HTERT RPE-1 (cell line): ENCODE data around the gene LHPP.

ENCODE experiments used
- in situ Hi-C: fragments of 300-500 bp; cut with MboI; formaldehyde crosslinking; loops from 4 replicates; pipeline ENCODE4 v1.14.3; 2020; ENCODE audit warnings: low sequenced_read_pairs

LHPP gene

DNA sequence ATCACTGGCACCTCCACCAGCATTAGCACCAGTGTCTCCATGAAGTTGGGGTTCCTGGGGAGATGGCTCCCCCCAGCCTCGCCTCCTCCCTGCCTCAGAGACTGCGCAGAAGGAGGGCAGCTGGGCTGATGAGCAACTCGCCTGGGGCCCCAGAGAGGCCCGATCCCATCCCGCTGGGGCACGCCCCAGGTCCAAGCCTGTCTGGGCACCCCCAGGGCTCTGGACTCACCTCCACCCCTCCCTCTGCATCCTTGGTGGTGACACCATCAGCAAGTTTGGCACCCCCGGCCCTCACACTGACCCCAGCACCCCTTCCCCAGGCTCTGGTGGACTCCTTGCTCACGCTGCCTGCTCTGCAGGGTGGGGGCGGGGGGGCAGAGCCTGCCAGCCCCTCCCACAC is 89.5 kb downstream of the LHPP start:
- in situ Hi-C loops, result no loop called here

DNA sequence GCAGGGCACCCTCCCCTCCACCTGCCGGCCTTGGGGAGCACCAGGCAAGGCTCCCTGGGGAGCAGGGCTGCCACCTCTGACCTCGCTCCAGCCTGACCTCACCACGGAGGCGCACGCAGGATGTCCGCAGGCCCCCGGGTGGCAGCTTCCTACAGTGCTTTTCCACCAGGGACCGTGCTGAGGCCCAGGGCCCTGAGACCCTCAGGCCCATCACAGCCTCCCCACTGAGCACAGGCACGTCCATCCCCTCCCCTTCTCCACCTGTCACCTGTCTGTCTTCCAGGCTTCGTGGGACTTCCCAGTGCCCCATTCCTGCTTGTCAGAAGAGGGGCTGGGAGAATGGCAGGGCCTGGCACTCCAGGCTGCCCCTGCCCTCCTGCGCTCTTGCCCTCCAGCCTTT is 90.1 kb downstream of the LHPP start:
- in situ Hi-C loops, result no loop called here

DNA sequence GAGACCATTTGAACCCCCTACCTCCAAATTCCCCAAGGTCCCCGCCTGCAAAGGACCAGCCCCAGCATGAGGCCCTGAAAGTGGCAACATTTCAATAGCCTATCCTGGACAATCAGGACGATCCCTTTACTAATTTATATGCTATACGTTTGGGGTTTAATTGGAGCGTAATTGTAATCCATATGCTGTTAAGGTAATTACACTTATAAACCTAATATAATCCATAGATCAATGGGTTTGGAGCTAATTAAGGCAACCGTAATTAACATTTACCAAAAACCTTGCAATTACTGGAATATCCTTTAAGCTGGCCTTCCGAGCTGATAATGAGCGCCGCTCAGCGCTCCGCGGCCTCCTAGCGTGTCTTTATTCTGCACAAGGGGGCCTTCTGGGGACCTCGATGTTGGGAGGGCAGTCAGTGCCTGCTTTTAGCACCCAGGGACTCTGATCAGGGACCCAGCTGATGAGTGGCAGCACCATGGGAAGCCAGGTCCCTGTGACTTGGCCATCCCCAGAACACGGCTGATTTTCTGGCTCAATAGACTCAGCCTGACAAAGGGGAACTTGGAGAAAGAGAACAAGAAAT is 91.2 kb downstream of the LHPP start:
- in situ Hi-C loops, result no loop called here

DNA sequence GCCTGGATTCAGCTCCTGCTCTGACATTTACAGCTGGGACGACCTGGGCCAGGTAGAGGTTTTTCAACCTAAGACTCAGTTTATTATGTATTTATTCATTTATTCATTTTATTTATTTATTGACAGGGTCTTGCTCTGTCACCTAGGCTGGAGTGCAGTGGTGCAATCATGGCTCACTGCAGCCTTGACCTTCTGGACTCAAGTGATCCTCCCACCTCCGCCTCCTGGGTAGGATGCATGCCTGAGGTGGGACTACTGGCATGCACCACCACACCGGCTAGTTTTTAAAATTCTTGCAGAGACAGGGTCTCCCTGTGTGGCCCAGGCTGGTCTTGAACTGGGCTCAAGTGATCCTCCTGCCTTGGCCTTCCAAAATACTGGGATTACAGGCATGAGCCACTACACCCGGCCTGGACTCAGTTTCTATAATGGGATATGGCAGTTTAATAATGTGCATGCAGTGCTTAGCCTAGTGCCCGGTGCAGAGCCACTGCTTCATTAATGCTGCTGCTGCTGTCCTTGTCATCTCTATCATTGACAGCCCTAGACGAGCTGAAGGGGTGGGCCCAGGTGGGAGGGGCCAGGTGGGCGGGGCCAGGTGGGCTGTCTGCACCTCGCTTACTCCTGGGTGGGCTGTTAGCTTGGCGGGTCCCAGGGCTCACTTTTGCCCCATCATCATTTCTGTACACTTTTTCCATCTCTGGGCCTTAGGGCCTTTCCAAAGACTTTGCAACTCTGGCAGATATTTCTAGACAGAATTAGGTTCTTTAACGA is 92.6 kb downstream of the LHPP start:
- in situ Hi-C loops, result no loop called here

DNA sequence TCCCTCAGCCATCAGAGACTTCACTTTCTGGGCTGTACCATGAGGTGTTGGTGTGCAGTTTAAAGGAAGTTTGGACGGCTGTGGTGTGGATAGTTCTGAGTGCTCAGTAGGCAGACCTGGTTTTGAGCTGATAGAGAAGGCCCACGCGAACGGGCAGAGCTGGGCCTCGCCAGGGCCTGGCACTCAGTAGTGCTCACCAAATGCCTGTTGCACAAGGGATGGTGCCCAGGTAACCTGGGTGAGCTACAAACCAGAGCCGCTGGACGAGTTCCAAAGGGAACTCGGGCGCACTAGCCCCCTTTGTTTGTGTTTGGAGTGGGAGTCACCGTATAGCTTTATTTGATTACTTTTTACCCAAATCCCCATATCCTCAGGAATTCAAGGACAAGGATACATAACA is 95.5 kb downstream of the LHPP start:
- in situ Hi-C loops, result no loop called here

DNA sequence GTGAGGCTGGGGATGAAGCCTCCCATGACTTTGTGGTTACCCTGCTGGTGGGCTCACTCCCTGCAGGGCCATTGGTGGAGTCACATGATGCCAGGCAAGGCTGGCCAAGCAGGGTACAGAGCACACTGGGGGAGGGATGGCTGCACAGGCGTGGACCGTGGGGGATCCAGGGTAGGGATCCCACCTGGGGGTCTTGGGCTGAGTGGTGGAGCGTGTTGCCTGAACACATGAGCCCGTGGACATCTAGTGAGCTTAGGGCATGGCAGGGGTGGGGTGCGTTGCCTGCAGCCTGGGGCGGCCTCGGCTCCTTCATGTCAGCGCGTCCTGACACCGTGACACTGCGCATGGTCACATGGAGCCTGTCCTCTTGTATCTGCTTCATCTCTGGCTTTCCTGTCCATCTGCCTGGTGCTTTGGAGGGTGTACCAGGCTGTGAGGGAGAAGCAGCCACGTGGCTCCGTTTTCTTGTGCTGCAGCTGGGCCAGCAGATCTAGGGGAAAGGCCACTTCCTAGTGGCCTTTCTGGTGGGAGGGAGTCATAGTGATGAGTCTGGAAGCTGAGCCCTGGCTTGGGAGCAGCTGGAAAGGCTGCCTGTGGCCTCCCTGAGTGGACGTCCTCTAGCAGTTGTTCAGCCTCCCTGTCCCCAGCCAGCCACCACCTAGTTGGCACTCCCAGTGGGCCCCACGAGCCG is 96.2 kb downstream of the LHPP start:
- in situ Hi-C loops, result no loop called here

DNA sequence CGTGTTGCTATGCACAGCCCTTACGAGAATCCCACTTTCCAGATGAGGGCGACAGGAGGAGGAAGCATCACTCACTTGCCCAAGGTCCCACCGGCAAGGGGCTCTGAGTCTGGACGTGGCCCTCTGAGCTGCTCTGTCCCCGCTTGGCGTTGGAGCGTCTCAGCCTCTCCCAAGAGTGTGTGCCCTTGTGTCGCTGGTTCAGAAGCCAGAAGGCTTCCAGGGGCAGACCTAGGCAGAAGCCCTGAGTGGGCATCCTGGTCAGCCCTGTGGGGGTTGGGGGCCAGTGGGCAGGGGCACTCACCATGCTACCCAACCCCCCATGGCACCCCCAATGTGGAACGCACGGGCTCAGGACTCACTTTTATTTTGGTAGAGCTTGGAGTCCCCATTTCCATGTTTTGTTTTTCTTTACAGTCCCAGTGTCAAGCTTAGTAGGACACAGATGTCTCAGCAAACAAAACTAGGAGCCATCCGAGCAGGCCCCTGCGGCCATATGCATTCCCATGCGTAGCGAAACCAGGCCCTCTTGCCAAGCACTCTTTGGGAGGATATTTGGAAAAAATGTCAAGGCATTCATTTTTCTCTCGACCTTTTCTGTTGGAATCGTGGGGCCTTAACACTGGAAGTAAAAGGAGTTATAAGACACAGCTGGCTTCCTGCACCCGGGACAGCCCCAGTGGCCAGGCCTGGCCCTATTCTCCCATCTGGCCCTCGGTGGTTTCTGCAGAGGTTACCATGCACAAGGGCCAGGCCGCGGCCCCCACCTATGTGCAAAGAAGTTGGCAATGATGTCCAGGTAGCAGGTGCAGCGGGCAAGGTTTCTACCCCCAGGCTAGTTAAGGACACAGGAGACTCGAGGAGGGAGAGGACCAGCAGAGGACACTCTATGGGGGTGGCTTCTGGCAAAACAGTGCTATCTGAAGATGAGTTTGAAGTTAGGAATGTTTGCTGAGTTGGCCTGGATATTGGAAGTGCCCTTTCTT is 97.0 kb downstream of the LHPP start:
- in situ Hi-C loops, result no loop called here

DNA sequence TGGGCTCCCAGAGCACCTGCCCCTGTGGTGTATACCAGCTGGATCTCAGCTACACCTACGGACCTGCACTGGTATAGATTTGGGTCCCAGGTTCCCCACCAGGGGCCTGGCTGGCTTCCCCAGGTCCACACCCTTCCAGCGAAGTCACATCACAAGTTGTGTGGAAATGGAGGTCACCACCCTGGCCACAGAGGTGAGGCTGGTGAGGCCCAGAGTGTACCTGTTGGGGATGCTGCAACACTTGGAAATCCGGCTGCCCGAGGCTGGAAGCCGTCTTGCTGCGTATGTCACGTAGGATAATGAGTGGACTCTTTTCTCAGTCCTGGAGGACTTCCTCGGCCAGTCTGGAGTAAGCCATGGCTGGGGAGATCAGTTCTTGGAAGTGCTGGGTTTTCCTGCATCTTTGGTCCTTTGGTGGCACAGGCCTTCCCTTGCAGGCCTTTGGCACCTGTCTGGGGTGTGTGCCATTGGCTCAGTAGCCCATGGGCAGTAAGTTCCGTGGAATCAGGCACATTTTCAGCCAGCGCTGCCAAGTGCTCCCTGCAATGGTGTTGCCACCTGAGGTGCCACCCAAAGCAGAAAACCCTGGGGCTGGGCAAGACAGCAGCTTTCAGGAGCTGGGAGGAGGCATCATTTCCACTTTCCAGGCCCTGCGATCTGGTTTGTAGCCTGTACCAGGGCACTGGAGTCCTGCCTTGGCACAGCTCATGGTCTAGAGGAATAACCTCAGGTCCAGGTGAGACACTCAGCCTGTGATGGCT is 97.9 kb downstream of the LHPP start:
- in situ Hi-C loops, result no loop called here

DNA sequence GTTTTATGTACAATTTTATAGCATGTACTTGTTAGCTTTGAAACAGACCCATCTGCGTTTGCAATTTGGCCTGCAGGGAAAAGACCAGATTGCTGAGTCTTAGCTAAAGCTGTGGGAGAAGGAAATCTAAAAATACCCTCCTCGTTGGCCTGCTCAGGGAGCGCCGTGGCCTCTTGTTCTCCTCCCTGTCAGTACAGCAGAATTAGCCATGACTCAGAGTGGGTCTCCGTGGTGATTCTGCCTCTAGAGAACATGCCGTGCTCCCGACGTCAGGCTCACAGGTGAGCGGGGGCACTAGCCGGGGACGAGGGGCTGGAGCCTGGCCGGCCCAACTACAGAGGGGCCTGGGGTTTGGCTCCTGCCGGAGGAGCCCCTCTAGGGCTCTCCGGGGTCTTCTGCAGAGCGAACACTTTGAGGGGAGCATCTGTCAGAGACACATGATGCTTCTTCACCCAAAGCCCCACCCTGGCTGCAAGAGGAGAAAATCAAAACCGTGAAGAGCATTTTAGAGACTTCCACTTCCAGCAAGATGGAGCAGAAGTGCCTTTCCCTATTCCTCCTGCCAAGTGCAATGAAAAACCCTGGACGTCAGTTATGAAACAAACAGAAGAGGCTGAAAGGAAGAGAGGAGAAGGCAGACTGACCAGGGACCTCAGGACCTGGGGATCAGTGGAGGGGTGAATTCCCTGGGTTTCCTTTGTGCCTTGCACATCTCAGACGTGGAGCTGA is 98.9 kb downstream of the LHPP start:
- in situ Hi-C loops, result no loop called here

DNA sequence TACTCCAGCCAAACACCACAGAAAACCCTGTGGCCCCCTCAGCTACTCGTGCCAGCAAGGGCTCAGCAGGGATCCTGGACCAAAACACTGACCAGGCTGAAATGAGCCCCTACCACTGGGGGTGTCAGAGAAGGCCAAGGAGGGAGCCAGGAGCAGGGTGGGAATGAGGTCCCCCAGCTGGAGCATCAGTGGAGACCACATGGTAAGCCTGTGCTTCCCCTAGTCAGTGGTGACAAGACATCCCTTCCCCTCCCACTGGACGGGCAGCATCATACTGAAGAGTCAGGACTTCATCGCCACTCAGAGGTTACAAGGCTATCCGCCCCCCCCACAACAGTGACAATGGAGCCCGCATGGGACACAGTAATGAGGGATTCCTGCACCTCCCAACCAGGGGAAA is 99.6 kb downstream of the LHPP start:
- in situ Hi-C loops, result no loop called here

DNA sequence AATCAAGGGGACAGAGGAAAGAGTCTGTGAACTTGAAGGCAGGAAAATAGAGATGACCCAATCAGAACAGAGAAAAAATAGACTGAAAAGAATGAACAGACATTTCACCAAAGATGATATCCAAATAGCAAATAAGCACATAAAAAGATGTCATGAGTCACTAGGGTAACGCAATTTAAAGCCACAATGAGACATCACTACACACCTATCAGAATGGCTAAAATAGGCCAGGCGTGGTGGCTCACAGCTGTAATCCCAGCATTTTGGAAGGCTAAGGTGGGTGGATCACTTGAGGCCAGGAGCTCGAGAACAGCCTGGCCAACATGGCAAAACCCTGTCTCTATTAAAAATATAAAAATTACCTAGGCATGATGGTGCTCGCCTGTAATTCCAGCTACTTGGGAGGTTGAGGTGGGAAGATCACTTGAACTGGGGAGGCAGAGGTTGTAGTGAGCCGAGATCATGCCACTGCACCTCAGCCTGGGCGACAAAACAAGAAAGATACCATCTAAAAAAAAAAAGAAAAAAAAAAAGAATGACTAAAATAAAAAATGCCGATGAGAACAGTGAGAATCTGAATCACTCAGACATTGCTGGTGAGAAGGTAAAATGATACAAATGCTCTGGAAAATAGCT is 100.9 kb downstream of the LHPP start:
- in situ Hi-C loops, result no loop called here

DNA sequence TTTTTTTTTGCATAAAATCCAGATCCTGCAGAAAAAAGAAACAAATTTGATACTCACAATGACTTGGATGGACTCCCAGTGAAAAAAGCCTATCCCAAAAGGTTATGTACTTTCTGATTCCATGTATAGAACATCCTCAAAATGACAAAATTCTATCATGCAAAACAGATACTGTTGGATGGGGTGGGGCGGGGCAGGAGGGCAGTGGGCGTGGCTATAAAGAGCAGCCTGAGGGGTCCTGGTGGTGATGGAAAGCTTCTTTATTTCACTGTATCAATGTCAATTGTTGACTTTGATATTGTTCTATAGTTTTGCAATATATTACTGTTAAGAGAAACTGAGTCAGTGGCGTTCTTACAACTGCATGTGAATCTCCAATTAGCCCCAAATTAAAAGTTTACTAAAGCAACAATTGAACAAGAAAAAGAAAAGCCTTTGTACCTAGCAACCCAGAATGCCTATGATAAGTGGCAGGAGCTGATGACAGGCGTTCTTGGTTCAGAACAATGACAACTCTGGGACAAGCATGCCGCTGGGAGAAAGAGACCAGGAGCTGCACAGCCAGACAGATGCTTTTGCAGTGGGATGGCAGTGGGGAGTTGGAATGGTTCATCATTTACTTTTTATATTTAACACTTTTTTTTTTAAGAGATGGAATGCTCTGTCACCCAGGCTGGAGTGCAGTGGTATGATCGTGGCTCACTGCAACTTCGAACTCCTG is 101.9 kb downstream of the LHPP start:
- in situ Hi-C loops, result no loop called here

DNA sequence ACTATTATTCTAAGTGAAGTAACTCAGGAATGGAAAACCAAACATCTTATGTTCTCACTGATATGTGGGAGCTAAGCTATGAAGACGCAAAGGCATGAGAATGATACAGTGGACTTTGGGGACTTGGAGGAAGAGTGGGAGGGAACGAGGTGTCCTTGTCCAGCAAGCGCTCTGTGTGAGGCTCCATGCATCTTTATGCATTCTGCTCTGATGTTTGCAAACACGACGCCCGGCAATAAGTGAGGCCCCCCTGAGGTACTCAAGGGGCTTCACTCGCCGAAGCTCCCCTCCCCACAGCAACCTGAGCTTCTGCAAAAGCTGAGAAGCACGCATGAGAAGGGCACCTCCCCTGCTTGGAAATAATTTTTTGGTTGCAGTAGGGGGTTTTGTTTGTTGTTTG is 103.3 kb downstream of the LHPP start:
- in situ Hi-C loops, result no loop called here

DNA sequence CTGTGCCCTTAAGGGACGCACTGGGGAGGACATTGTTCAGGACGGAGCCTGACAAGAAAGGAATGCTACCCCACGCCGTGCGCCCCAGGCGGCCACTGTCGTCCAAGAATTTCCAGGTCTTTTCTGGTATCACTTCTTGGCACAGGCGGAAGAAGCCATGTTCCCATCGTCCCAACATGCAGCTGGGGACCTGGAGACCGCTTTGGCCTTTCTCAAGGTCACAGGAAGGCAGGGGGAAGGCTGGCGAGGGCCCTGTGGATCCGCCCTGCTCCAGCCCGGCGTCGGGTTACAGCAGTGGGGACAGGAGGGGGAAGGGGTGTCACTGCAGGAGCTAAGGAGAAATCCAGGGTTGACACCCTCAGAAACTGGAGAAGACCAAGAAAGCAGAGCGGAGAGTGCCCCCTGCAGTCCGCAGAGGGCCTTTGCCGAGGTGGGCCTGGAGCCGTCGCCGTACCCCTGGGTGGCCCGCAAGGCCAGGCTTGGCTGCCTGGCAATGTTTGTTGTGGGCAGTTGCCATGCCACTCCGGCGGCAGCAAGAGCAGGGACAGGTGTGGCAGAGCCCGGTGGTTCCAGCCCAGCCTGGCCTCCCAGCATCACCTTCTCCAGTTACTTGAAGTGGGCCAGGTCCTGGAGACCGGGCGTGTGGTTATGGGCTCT is 104.1 kb downstream of the LHPP start:
- in situ Hi-C loops, result no loop called here

DNA sequence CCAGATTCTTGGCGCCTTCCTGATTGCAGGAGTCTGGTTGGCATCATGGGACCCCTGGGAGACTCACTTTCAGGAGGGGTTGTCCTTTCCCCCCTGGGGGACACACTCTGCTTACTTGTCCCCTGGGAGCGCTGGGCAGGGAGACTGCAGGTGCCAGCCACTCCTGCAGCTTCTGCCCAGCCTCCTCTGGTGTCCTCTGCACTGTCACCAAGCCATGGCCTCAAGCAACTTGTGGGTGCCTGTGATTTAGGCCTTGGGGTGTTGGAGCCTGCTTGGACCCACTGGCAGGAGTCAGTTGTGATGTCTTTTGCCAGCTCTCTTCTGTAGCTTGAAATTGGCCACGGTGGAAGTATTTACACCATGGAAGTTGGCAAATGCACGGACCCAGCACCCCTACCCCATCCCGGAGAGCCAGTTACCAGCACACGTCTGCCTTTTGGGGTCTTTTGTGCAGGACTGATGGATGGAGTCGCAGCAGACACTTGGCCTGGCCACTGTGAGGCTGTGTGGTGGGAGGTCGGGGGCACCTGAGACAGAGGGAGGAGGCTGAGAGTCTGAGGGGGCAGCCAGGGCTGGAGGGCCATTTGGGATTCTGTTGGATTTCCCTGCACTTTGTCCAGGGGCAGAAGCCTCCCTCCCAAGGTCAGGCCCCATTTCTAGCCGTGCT is 104.7 kb downstream of the LHPP start:
- in situ Hi-C loops, result no loop called here

DNA sequence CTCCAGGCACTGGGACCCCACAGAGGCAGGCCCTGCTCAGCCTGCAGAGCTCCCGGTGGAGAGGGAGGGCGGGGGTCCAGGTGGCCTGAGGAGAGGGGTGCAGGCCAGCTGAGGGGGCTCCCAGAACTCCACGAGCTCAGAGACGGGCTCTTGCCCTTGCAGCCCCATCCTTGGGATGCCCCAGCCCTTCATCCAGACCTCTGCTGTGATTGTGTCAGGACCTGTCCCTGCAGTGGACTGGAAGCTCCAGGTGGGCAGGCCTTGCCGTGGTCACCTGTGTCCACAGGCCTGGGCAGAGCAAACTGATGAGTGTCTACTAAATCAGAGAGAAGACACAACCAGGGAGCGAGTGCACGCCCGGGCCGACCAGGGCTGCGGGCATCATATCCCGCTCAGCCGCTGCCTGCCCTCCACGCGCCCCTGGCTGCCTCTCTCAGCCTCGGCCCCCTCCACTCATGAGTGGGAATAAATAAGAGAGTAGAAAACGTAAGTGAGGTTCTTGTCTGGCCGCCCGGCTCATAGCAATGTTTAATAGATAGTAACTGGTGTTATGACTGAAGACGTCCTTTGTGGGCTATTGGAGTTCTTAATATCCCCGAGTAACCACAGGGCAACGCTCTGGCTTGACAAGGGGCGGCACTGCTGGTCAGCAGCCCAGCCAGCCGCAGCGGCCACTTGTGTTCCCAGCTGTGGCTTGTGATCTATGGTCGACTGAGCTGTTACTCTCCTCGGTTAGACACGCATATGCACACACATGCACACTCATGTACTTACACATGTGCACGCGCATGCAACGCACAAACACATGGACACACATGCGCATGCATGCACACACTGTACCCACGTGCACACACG is 105.6 kb downstream of the LHPP start:
- in situ Hi-C loops, result no loop called here

DNA sequence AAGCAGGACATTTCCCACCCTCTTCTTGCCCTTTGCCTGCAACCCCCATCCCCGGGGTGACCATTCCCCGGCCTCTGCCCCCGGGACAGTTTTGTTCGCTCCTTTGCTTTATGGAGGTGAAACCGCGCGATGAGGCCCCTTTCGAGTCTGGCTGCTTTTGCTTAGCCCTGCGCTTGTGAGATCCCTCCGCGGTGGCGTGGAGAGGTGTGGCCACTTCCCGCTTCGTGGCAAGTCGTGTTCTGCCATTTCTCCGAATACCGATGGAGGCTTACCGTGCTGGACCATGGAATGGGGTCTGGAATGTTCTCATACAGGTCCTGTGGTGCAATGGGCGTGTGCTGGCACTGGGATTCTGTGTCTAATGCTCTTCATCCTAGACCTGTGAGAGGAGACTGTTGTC is 106.7 kb downstream of the LHPP start:
- in situ Hi-C loops, result no loop called here
